HEK293 (cell line): ENCODE measurements around the gene CCDC146.

ENCODE experiments used
- CTCF ChIP-seq: fragments of 450-650 bp; formaldehyde crosslinking; IDR thresholded peaks from 2 replicates; pipeline ENCODE4 v1.5.1; 2016; ENCODE audit warnings: missing biosample characterization, missing genetic modification characterization
- PBX3 ChIP-seq: sonication (generic); formaldehyde crosslinking; IDR thresholded peaks from 2 replicates; pipeline ENCODE4 v1.8.1; 2022; ENCODE audit warnings: mild to moderate bottlenecking, moderate library complexity, missing genetic modification reagents
- ZNF354C ChIP-seq: fragments of 450-650 bp; formaldehyde crosslinking; IDR thresholded peaks from 2 replicates; pipeline ENCODE4 v1.5.1; 2016; ENCODE audit warnings: missing biosample characterization, missing genetic modification characterization, low read depth, borderline replicate concordance
- ZNF48 ChIP-seq: fragments of 450-650 bp; formaldehyde crosslinking; IDR thresholded peaks from 2 replicates; pipeline ENCODE4 v1.5.1; 2016; ENCODE audit warnings: missing biosample characterization, missing genetic modification characterization
- ZNF626 ChIP-seq: fragments of 450-650 bp; sonication (Bioruptor Pico); formaldehyde crosslinking; IDR thresholded peaks from 2 replicates; pipeline ENCODE4 v1.5.1; 2018; ENCODE audit warnings: missing biosample characterization, missing genetic modification characterization, inconsistent platforms
- TF ChIP-seq, protein P1 (sequence below): fragments of 450-650 bp; formaldehyde crosslinking; IDR thresholded peaks from 2 replicates; pipeline ENCODE4 v1.5.1; 2016; ENCODE audit warnings: missing biosample characterization, missing genetic modification characterization

DNA sequence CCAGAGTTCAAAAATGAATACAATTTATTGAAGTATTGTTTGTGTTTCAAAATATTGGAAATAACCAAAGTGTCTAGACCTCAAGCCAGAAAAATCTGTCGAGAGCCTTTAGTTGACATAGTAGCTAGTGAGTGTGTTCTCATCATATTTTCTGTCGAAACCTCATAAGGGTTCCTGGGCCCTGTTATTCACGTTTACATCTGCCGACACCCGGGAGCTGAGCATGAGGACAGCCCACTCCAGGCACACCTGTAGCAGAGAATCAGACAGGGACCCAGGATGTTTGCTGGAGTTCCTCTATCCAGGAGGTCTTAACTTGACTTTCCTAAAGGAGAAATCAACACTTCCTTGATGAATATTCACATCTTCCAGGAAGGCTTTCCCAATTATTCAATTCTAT lies 149.4 kb downstream of the CCDC146 start:
- TF ChIP-seq CTCF (tag by site-specific recombination) (no peak), ZNF354C (tag by site-specific recombination) (no peak), ZNF626 (no peak), PBX3 (no peak), ZNF48 (tag by site-specific recombination) (no peak)
- TF ChIP-seq, protein P1, sequence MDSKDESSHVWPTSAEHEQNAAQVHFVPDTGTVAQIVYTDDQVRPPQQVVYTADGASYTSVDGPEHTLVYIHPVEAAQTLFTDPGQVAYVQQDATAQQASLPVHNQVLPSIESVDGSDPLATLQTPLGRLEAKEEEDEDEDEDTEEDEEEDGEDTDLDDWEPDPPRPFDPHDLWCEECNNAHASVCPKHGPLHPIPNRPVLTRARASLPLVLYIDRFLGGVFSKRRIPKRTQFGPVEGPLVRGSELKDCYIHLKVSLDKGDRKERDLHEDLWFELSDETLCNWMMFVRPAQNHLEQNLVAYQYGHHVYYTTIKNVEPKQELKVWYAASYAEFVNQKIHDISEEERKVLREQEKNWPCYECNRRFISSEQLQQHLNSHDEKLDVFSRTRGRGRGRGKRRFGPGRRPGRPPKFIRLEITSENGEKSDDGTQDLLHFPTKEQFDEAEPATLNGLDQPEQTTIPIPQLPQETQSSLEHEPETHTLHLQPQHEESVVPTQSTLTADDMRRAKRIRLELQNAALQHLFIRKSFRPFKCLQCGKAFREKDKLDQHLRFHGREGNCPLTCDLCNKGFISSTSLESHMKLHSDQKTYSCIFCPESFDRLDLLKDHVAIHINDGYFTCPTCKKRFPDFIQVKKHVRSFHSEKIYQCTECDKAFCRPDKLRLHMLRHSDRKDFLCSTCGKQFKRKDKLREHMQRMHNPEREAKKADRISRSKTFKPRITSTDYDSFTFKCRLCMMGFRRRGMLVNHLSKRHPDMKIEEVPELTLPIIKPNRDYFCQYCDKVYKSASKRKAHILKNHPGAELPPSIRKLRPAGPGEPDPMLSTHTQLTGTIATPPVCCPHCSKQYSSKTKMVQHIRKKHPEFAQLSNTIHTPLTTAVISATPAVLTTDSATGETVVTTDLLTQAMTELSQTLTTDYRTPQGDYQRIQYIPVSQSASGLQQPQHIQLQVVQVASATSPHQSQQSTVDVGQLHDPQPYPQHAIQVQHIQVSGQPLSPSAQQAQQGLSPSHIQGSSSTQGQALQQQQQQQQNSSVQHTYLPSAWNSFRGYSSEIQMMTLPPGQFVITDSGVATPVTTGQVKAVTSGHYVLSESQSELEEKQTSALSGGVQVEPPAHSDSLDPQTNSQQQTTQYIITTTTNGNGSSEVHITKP (tag by site-specific recombination) = no peak
